ENCODE measurements around the gene CCDC152.

DNA sequence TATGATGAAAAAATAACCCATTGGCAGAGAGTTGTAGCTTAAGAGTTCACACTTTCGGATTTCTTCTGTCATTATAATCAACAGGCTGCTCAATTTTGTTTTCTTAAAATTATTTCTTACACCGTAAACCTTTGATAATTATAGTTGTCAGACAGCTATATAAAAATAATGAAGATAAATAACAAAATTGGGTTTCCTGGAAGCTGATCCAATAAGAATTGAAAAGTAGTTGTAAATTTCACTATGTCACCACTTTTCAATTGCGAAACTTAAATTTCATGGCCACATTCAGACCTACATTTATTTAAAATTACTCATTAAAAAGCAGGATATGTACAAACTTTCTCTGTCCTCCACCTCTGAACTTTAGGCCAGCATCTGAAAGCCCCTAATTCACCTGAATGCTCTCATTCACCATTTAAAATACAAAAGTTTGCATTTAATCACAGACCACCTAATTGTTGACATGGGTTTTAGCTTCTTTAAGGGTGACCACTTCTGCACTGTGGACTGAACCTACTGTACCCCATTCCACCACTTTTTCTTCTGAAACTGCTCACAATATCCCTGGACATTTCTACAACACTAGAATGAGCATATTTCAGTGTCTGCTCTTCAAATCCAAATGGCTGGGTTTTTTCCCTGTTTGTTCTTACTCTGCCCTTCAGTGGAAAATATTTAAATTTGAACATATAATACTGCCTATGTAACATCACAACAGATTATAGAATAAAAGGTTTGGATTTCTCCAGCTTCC lies 54.4 kb downstream of the CCDC152 start:
- TF ChIP-seq EZH2phosphoT487 (IDR thresholded peaks at IDR 0.05; ENCODE audit: insufficient read depth, low read depth) (no peak), EZH2 (IDR thresholded peaks at IDR 0.05; ENCODE audit: insufficient read depth, poor library complexity, severe bottlenecking) (no peak)

Data from GM23248 (cell line).